ENCODE results near the gene ABLIM1. TPM values are rescaled to one million over a fixed set of nuclear protein-coding genes. Genes with fewer than 3 reads are reported as not detected.

The ABLIM1 gene
- total and polyA plus RNA-seq, 2 of the 4 experiments (the other 2 are of a cell fraction) = 7.7 to 9.9 TPM

GRCh38 chr10:114694062-114694461 is 36.0 kb upstream of the ABLIM1 start:
- H3K9me3 ChIP-seq (ENCODE audit: control insufficient read depth, insufficient read depth, low read length) = no peaks in the 10 kb centered on the region
- no peak overlapping the region for H2AK5ac ChIP-seq (ENCODE audit: low read depth, low read length)
- no peak overlapping the region for H2BK5ac ChIP-seq (ENCODE audit: low read depth, low read length, poor library complexity, severe bottlenecking)
- no peak overlapping the region for H2BK120ac ChIP-seq (ENCODE audit: low read depth, low read length)
- H3K36me3 ChIP-seq (ENCODE audit: control insufficient read depth, insufficient read depth, low read length) = no peaks in the 10 kb centered on the region
- no peak overlapping the region for H2AFZ ChIP-seq (replicated peaks; ENCODE audit: low read length, poor library complexity)
- H2BK20ac ChIP-seq (ENCODE audit: low read depth, low read length) = no peak overlapping the region
- no peak overlapping the region for H4K5ac ChIP-seq (ENCODE audit: low read depth, low read length)
- no peak overlapping the region for H3K14ac ChIP-seq (replicated peaks; ENCODE audit: low read depth, low read length)
- H3K27ac ChIP-seq (ENCODE audit: insufficient read depth, low read length) = no peak overlapping the region
- H3K4me3 ChIP-seq (ENCODE audit: insufficient read depth, low read depth, low read length) = no peak overlapping the region
- peaks cover 9% of the 10 kb centered on the region for H3K4me1 ChIP-seq (ENCODE audit: control insufficient read depth, insufficient read depth, low read length)
- ChIA-PET CTCF (interaction anchor here (0.6 to 1.7 kb wide), 5 partner anchors 33 to 341 kb away, joined by 3 to 4 read pairs (median 4); no protein-coding TSS in a partner anchor), POLR2A (ENCODE audit: unreplicated experiment) (no interaction called here)
- no peak overlapping the region for H3K4me2 ChIP-seq (ENCODE audit: low read depth, low read length)
- no peaks in the 10 kb centered on the region; the same call in 1 of the 2 replicates for H3K9me1 ChIP-seq (ENCODE audit: insufficient read depth, low read length)
- BruUV-seq (replicated peaks) = no TSS peak
- no peak for ATAC-seq (ENCODE audit: low read depth)
- H3K79me1 ChIP-seq (ENCODE audit: low read depth in 1 of 2, low read length in 2 of 2) = no peaks in the 10 kb centered on the region
- no peak overlapping the region for H3K9ac ChIP-seq (ENCODE audit: low read depth, low read length)
- H2AK9ac ChIP-seq (replicated peaks; ENCODE audit: low read depth, low read length, poor library complexity) = no peak overlapping the region
- H4K91ac ChIP-seq (ENCODE audit: insufficient read depth, low read depth, low read length) = no peak overlapping the region
- H3K56ac ChIP-seq (ENCODE audit: extremely low read depth, insufficient read depth, low read length) = no peak overlapping the region
- H3K27me3 ChIP-seq (ENCODE audit: control insufficient read depth, insufficient read depth, low read length) = no peaks in the 10 kb centered on the region
- DNase-seq = no peak
- H3K4ac ChIP-seq (ENCODE audit: low read depth, low read length) = no peak overlapping the region
- dilution Hi-C loops (cut with HindIII; ENCODE audit: low sequenced_read_pairs, unreplicated experiment) (no loop called here), intact Hi-C loops (cut with micrococcal nuclease) (loop anchor here (2.0 kb wide), 1 partner anchor 143 kb away; no protein-coding TSS in a partner anchor), in situ Hi-C loops (cut with MboI; ENCODE audit: low sequenced_read_pairs) (no loop called here)
- no peak overlapping the region for H2BK15ac ChIP-seq (ENCODE audit: low read depth, low read length)
- no peak overlapping the region for H4K8ac ChIP-seq (ENCODE audit: low read depth in 2 of 2, low read length in 2 of 2)
- WGBS, 2 experiments (ENCODE audit: extremely low coverage in 2 of 2, insufficient read length in 1 of 2) = no CpG with 5 or more reads among the region's 3 CpGs
- no peak overlapping the region for H3K18ac ChIP-seq (ENCODE audit: low read depth, low read length)
- TF ChIP-seq FOS (IDR thresholded peaks at IDR 0.05; ENCODE audit: low read depth, low read length) (no peak), ELK1 (IDR thresholded peaks at IDR 0.05; ENCODE audit: borderline replicate concordance, low read depth, low read length) (no peak), NFE2L2 (IDR thresholded peaks at IDR 0.05; ENCODE audit: low read depth, low read length) (no peak), POLR2A (IDR thresholded peaks at IDR 0.05; ENCODE audit: low read depth, low read length) (no peak), RCOR1 (IDR thresholded peaks at IDR 0.05; ENCODE audit: insufficient replicate concordance, low read length) (no peak), RFX5 (IDR thresholded peaks at IDR 0.05; ENCODE audit: low read depth, low read length) (no peak), CHD1 (IDR thresholded peaks at IDR 0.05; ENCODE audit: low read depth, low read length) (no peak), BHLHE40 (IDR thresholded peaks at IDR 0.05; ENCODE audit: low read depth, low read length) (no peak), MAFK (IDR thresholded peaks at IDR 0.05; ENCODE audit: low read depth, low read length) (no peak), SMC3 (IDR thresholded peaks at IDR 0.05; ENCODE audit: low read depth, low read length) (no peak), CEBPB (IDR thresholded peaks at IDR 0.05; ENCODE audit: low read depth, low read length) (no peak), USF2 (IDR thresholded peaks at IDR 0.05; ENCODE audit: low read depth, low read length) (no peak)
- no peaks in the 10 kb centered on the region for H4K20me1 ChIP-seq (ENCODE audit: insufficient read depth, low read length)
- no peak overlapping the region for H3K23ac ChIP-seq (ENCODE audit: low read depth, low read length)

All from IMR-90 (cell line).